Parathyroid adenoma (tissue), 2 donors: ENCODE results near the gene ELL.

ENCODE experiments used
- H2AFZ ChIP-seq: fragments of 300-600 bp; sonication (generic); one replicate; pipeline ENCODE4 v1.7.0; 2017; ENCODE audit warnings: antibody characterized with exemption, mild to moderate bottlenecking
- H3K27ac ChIP-seq: fragments of 300-600 bp; sonication (generic); one replicate; pipeline ENCODE4 v1.7.0; 2017
- H3K27me3 ChIP-seq: fragments of 300-600 bp; sonication (generic); one replicate; pipeline ENCODE4 v1.7.0; 2017; ENCODE audit warnings: low read length; ENCODE audit not compliant: control insufficient read depth, insufficient read depth
- H3K36me3 ChIP-seq: fragments of 300-600 bp; sonication (generic); one replicate; pipeline ENCODE4 v1.7.0; 2017; ENCODE audit warnings: low read length; ENCODE audit not compliant: control insufficient read depth, insufficient read depth
- H3K4me1 ChIP-seq: fragments of 300-600 bp; sonication (generic); one replicate; pipeline ENCODE4 v1.7.0; 2017; ENCODE audit warnings: control low read depth
- H3K4me2 ChIP-seq: fragments of 300-600 bp; sonication (generic); one replicate; pipeline ENCODE4 v1.7.0; 2017; ENCODE audit warnings: low read length
- H3K4me3 ChIP-seq: fragments of 300-600 bp; sonication (generic); one replicate; pipeline ENCODE4 v1.7.0; 2017; ENCODE audit warnings: low read depth, low read length
- H3K79me2 ChIP-seq: fragments of 300-600 bp; sonication (generic); one replicate; pipeline ENCODE4 v1.7.0; 2017; ENCODE audit warnings: control low read depth
- H3K9ac ChIP-seq: fragments of 300-600 bp; sonication (generic); one replicate; pipeline ENCODE4 v1.7.0; 2017; ENCODE audit warnings: mild to moderate bottlenecking
- H3K9me3 ChIP-seq: fragments of 300-600 bp; sonication (generic); one replicate; pipeline ENCODE4 v1.7.0; 2017; ENCODE audit warnings: low read length; ENCODE audit not compliant: control insufficient read depth
- TF ChIP-seq, protein P1 (sequence below): fragments of 300-600 bp; sonication (generic); IDR thresholded peaks from one replicate; pipeline ENCODE4 v1.7.0; 2017; ENCODE audit warnings: antibody characterized with exemption, mild to moderate bottlenecking
- donor health status: primary hyperparathyroidism.

ELL gene

DNA sequence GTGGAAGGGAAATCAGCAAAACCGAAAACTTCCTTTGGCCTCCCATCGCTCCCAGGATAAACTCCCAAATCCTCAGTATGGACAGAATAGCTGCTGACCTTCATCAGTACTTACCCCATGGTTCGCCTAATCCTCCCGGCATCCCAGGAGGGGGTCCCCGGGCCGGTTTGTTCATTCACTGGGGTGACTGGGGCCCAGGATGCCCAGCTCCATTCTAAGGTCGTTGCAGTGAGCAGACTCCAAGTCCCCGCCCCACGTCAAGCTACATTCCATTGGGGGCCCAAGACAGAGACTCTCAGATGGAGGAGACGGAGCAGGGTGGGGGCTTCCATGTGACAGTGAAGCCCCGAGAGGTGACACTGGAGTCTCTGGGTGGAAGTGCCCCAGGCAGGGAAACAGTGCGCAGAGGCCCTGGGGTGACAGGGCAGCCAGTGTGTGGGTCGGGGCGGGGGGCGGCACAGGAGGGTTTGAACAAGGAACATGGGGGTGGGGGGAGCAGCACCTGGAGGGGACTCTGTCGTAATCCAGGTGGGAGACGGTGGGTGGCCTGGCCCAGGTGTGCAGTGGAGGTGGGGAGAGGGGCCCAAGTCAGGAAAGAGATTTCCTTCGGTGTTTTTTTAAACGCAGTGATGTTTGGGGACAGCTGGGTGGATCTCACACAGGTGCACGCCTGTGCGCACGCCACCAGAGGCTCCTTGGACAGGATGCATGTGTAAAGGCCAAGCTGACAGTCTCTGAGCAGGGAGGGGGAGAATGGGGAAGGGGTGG, 97.6 kb downstream of the ELL start:
- Histone ChIP-seq H3K79me2 (no peaks in the 10 kb centered on the region), H3K36me3 (no peaks in the 10 kb centered on the region), H3K9me3 (no peaks in the 10 kb centered on the region), H3K4me1 (peaks cover 13% of the 10 kb centered on the region), H3K9ac (no peak overlapping the region), H2AFZ (no peak overlapping the region), H3K4me3 (no peak overlapping the region), H3K27me3 (no peaks in the 10 kb centered on the region), H3K27ac (no peak overlapping the region), H3K4me2 (no peak overlapping the region)
- TF ChIP-seq, protein P1, sequence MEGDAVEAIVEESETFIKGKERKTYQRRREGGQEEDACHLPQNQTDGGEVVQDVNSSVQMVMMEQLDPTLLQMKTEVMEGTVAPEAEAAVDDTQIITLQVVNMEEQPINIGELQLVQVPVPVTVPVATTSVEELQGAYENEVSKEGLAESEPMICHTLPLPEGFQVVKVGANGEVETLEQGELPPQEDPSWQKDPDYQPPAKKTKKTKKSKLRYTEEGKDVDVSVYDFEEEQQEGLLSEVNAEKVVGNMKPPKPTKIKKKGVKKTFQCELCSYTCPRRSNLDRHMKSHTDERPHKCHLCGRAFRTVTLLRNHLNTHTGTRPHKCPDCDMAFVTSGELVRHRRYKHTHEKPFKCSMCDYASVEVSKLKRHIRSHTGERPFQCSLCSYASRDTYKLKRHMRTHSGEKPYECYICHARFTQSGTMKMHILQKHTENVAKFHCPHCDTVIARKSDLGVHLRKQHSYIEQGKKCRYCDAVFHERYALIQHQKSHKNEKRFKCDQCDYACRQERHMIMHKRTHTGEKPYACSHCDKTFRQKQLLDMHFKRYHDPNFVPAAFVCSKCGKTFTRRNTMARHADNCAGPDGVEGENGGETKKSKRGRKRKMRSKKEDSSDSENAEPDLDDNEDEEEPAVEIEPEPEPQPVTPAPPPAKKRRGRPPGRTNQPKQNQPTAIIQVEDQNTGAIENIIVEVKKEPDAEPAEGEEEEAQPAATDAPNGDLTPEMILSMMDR = no peak

DNA sequence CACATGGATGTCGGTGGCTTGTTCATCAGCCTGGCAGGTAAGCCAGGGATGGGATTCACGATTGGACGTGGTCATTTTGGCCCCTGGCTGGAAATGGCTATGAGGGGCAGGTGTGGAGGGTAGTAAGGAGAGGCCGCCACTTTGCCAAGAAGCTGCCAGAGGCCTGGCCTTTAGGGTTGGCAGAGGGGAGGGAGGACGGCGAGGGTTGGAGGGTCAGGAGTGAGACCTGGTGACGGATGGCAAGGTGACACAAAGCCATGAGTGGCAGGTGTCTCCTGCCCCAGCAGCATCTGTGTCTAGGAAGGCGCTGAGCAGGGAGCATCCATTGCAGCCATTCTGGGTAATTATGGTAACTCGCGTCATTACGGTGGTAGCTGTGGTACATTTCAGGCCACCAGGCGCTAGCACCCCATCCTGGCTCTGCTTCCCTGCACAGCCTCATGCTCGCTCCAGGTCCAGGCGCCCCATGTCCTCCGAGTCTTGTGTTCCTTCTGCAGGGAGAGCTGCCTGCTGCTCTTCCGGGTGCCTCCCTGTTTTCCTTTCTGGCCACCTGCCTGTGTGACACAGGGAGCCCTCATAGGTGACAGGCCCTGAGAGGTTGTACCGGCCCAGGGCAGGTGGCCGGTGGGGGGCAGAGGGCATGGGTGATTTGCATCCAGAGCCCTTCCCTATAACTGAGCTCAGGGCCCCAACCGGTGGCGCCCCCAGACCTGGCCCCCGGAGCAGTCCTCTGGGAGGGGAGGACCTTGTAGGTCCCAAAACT, 98.4 kb downstream of the ELL start:
- no peaks in the 10 kb centered on the region for H3K36me3 ChIP-seq
- H3K27ac ChIP-seq = no peak overlapping the region
- H2AFZ ChIP-seq = no peak overlapping the region
- H3K4me3 ChIP-seq = no peak overlapping the region
- no peaks in the 10 kb centered on the region for H3K79me2 ChIP-seq
- TF ChIP-seq, protein P1 = no peak
- H3K9ac ChIP-seq = no peak overlapping the region
- H3K4me1 ChIP-seq = peaks cover 11% of the 10 kb centered on the region
- H3K27me3 ChIP-seq = no peaks in the 10 kb centered on the region
- H3K9me3 ChIP-seq = no peaks in the 10 kb centered on the region
- no peak overlapping the region for H3K4me2 ChIP-seq

DNA sequence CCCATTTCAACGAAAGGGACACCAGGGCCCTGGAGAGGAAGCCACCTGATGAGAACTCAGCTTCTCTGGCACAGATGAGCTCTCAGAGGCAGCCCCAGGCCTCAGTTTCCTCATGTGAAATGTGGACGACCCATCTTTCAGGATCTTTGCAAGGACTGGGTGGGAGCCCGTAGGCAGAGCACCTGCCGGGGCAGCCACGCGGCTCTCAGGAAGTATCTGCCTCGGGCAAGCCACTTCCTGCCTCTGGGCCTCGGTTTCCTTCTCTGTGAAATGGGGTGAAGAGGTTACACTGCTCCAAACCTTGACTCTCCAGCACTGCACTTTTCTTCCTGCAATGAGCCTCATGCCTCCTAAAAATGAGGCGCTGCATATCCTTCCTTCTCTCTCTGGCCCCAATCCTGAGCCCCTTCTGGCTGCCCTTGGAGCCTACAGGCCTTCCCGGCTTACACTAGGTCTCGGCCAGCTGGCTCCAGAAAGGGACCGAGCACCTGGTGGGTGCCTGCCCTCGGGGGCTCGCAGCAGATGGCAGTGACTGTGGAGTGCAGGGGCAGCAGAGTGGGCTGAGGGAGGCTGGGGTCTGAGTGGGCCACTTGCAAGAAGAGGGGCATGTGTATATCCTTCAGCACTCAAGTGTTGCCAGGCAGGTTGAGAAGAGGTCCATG, 99.2 kb downstream of the ELL start:
- H3K9me3 ChIP-seq = no peaks in the 10 kb centered on the region
- no peaks in the 10 kb centered on the region for H3K36me3 ChIP-seq
- H3K9ac ChIP-seq = no peak overlapping the region
- no peak overlapping the region for H3K4me3 ChIP-seq
- H3K4me1 ChIP-seq = peaks cover 16% of the 10 kb centered on the region
- no peak overlapping the region for H3K27ac ChIP-seq
- no peaks in the 10 kb centered on the region for H3K27me3 ChIP-seq
- no peak overlapping the region for H3K4me2 ChIP-seq
- H2AFZ ChIP-seq = no peak overlapping the region
- TF ChIP-seq, protein P1 = no peak
- no peaks in the 10 kb centered on the region for H3K79me2 ChIP-seq

DNA sequence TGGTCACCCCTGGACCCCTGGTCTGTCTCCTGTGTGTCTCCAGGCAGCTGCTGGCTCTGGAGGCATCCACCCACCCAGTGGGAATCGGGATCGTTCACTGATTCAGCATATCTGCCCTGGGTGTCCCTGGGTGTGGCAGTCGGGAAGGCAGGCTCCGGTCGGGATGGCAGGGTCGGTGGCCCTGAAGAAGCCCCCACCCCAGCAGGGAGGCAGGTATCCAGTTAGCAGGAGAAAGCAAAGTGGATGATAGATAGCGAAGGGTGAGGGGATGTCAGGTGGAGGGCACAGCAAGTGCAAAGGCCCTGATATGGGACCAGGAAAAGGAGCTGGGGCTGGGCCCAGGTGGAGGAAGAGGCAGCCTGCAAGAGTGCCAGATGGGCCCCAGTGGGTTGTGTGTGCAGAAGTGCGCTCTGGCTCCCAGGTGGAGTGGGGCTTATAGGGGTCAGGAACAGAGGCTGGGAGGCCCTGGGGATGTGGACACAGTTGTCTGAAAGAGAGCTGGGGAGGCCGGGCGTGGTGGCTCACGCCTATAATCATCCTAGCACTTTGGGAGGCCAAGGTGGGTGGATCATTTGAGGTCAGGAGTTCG, 100.4 kb downstream of the ELL start:
- Histone ChIP-seq H3K27ac (no peak overlapping the region), H3K4me1 (peaks cover 23% of the 10 kb centered on the region)

More for the DNA sequence above, 100.4 kb downstream of the ELL start:
- no peaks in the 10 kb centered on the region for H3K79me2 ChIP-seq
- H3K9me3 ChIP-seq = no peaks in the 10 kb centered on the region
- no peaks in the 10 kb centered on the region for H3K27me3 ChIP-seq
- no peak overlapping the region for H2AFZ ChIP-seq
- no peak overlapping the region for H3K4me2 ChIP-seq
- H3K36me3 ChIP-seq = no peaks in the 10 kb centered on the region
- TF ChIP-seq, protein P1 = no peak
- no peak overlapping the region for H3K4me3 ChIP-seq
- H3K9ac ChIP-seq = no peak overlapping the region
